Measurements from ENCODE around the gene SLC2A5.

Gene SLC2A5

DNA sequence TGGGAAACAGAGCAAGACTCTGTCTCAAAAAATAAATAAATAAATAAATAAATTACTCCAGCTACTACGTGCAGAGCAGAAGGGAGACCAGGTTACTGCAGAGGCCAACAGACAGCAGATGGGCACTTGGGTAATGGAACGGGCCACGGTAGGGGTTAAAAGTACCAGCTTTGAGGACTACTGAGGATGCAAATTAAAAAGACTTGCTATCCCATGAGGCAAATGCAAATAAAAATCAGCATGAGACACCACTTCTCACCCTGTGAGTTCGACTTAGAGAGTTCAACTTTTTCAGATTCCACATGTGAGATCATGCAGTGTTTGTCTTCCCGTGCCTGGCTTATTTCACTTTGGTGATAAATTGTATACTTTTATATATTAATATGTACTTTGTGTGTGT, 6.6 kb downstream of the SLC2A5 start:
- no peak for DNase-seq (ENCODE audit: low read depth in 2 of 2)

DNA sequence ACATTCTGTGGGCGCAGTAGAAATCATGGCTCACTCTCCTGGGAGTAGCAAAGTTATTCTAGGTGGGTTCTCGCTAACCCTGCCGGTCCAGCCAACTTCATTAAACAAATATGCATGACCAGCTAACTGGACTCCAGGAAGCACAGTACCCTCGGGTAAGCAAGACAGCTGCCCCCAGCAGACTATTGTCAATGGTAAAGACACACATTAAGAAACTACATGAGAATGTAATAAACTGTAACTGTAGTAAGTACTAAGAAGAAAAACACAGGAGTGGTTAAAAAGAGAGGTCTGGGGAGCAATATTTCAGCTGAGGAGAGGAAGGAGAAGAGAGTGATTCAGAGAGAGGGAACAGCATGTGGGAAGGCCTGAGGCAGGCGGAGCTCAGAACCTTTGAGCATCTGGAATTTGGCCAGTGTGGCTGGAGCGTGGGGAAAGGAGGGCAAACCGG, 7.4 kb downstream of the SLC2A5 start:
- no peak for DNase-seq (ENCODE audit: low read depth in 2 of 2)

DNA sequence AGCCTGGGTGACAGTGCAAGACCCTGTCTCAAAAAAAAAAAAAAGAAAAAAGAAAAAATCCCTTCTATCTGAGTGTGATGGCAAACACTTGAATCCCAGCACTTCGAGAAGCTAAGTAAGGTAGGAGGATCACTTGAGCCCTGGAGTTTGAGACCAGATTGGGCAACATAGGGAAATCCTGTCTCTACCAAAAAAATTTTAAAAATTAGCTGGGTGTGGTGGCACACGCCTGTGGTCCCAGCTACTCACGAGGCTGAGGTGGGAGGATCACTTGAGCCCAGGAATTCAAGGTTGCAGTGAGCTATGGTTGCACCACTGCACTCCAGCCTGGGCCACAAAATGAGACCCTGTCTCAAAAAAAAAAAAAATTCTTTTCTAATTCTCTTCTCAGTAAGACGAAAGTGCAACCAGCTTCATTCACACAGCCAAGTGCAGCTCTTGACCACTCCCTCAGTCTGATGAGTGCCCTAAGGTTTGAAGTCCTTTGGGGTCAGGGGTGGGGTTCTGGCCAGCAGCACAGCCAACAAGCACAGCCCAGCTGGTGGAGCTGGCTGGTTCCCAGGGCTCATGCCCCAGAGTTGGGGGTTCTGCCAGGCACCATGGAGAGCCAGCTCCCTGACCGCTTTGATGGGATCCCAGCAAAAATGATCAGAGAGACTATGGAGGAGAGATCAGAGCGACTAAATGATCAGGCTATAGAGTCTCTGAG, 8.0 kb downstream of the SLC2A5 start:
- no peak for DNase-seq (ENCODE audit: low read depth in 2 of 2)

DNA sequence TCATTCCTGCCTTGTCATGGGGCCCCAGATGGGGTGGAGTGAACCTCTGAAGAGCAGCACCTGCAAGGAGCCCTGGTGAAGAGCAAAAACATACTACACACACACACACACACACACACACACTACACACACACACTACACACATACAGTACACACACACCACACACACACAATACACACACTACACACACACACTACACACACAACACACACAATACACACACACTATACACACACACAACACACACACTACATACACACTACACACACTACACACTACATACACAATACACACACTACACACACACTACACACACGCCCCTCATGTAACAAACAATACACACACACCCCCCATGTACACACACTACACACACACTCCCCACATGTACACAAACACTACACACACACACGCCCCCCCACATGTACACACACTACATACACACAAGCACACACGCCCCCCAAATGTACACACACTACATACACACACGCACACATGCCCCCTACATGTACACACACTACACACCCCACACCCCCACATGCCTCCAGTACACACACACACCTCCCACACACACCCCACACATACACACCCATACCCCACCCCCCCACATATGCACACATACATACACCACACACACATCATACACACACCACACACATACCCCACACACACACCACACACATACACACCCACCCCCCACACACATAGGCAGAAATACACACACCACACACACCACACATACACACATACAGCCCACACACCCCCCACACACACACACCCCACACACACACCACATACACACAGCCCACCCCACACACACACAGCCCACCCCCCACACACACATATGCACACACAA, 9.3 kb downstream of the SLC2A5 start:
- DNase-seq (ENCODE audit: low read depth in 2 of 2): no peak

DNA sequence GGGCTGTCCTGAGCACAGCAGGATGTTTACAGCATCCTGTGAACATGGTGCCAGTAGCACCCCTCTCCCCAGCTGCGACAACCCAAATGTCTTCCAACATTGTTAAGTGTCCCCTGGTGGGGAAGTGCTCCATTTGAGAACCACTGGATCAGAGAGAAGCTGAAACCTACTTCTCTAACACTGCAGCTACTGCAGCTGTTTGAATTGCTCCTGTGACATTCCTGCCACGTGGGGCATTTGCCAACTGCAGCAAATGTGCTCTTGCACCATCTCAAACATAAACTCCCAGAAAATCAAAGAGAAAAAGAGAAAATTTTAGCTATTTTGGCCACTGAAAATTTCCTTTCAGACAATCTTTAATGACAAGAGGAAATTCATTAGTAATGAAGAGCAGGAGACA, 11.0 kb downstream of the SLC2A5 start:
- no peak for DNase-seq (ENCODE audit: low read depth in 2 of 2)

DNA sequence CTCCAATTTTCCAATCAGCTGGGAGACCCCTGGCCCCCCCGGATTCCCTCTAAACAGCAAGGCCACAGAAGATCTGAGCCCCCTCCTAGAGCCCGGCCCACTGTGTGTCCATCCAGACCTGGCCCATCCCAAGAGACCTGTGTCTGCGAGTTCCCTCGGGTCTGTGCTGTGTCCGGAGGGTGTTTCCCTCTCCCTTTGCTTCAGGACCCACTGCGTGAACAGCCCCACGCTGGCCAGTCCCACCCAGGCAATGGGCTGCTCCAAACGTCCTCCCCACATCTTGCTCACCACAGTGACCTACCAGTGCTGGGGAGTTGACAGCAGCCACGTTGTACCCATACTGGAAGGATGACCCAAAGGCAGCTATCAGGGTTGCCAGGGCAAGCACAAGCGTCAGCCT, 11.6 kb downstream of the SLC2A5 start:
- DNase-seq (ENCODE audit: low read depth in 2 of 2): no peak

DNA sequence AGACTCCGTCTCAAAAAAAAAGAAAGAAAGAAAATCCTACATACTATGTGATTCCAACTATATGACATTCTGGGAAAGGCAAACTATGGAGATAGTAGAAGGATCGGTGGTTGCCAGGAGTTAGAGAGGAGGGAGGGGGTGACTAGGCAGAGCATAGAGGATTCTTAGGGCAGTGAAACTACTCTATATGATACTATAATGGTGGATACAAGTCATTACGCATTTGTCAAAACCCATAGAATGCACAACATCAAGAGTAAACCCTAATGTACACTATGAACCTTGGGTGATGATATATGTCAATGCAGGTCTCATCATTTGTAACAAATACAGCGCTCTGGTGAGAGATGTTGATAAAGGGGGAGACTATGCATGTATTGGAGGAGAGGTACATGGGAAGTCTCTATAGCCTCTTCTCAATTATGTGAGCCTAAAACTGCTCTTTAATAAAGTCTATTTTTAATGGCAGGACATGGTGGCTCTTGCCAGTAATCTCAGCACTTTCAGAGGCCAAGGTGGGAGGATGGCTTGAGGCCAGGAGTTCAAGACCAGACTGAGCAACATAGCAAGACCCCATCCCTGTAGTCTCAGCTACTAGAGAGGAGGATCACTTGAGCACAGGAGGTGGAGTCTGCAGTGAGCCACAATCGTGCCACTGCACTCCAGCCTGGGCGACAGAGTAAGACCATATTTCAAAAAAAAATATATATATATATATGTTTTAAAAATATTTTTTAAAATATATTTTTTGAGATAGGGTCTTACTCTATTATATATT, 17.0 kb downstream of the SLC2A5 start:
- no peak for DNase-seq (ENCODE audit: low read depth in 2 of 2)

DNA sequence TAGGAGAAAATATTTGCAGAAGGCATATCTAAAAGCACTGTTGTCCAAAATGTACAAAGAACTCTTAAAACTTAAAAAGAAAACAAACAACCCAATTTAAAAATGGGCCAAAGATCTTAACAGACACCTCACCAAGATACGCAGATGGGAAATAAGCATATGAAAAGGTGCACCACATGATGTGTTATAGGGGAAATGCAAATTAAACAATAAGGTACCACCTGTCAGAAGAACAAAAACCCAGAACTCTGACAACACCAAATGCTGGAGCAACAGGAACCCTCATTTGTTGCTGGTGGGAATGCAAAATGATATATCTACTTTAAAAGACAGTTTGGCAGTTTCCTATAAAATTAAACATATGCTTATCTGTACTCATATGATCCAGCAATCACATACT, 18.1 kb downstream of the SLC2A5 start:
- DNase-seq (ENCODE audit: low read depth in 2 of 2): no peak

DNA sequence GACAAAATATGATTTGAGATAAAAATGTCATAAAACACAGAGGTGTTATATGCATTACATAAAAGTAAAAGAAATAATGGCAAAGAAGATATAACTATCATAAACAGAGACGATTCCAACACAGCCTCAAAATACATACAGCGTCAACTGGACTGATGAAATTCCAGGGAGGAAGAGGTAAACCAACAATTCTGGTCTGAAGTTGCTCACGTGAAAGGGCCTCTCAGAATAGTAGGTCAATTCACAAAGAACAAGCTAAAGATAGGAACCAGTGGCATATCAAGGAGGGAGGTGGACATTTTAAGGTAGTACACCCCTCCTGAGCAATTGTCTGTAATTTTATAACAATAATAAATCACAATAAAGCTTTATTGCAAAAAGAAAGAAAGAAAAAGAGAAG, 18.6 kb downstream of the SLC2A5 start:
- no peak for DNase-seq (ENCODE audit: low read depth in 2 of 2)

DNA sequence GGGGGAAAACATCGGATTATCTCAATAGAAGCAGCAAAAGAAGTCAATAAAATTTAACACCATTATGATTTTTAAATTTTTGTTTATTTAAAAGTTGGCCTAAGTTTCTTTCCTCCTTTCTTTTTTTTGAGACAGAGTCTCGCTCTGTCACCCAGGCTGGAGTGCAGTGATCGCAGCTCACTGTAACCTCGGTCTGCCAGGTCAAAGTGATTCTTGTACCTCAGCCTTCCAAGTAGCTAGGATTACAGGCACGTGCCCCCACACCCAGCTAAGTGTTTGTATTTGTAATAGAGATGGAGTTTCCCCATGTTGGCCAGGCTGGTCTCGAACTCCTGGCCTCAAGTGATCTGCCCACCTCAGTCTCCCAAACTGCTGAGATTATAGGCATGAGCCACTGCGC, 20.9 kb downstream of the SLC2A5 start:
- no peak for DNase-seq (ENCODE audit: low read depth in 2 of 2)

DNA sequence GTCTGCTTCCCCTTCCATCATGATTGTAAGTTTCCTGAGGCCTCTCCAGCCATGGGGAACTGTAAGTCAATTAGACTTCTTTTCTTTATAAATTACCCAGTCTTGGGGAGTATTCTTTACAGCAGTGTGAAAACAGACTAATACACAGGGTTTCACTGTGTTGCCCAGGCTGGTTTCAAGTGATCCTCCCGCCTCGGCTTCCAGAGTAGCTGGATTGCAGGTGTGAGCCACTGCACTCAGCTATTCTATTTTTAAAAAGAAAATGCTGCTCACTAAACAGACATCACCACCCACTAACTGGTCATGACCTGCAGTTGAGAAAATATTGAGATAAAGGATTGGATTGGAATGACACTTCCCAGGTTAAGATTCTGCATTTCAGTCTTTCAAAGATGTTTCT, 22.4 kb downstream of the SLC2A5 start:
- no peak for DNase-seq (ENCODE audit: low read depth in 2 of 2)

DNA sequence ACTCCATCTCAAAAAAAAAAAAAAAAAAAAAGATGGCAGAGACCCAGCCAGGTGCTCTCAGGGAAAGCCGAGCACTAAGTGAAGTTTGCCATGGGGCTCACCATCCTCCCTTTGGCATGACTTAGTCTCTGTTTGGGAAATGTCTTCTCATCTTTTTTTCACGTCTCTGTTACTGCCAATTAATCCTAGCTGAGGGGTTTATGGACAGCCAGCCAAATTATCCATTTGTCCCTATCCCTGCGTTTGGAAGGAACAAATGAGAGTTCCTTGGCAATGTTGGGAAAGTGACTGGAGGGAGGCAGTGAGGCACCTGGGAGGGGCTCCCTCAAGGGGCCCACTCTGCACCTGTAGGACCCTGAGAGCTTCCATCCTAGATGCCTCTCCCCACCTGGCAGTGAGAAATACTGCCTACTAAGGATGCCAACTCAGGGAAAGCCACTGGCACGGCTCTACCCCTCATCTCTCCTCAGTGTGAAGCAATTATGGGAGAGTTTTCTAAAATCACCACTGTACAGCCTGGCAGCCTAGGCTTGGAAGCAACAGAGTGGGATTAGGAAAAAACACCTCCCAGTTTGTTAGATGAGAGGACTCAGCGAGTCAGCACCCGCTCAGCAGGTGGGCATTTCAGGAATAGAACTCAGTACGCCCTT, 23.4 kb downstream of the SLC2A5 start:
- DNase-seq (ENCODE audit: low read depth in 2 of 2): no peak

DNA sequence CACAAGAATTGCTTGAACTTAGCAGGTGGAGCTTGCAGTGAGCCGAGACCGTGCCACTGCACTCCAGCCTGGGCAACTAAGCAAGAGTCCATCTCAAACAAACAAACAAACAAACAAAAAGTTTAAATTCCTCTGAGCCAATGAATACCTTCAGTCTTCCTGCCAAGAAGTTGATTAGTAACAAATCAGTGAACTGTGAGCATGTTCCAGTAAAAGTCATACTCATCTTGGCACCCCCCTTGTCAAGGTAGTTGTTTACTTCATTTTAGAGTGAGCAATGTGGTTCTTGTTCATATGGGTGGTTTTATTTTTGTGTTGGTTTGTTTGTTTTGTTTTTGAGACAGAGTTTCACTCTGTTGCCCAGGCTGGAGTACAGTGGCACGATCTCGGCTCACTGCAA, 25.2 kb downstream of the SLC2A5 start:
- no peak for DNase-seq (ENCODE audit: low read depth in 2 of 2)

DNA sequence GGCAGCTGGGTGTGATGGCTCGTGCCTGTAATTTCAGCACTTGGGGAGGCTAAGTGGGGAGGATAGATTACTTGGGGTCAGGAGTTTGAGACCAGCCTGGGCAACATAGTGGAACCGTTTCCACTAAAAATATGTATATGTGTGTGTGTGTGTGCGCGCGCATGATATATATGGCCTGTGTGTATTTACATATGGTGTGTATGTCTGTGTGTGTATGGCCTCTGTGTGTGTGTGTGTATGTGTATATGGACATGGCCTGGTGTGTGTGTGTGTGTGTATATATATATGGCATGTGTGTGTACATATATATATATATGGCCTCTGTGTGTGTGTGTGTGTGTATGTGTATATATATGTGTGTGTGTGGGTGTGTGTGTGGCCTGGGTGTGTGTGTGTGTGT, 27.2 kb downstream of the SLC2A5 start:
- DNase-seq (ENCODE audit: low read depth in 2 of 2): no peak

DNA sequence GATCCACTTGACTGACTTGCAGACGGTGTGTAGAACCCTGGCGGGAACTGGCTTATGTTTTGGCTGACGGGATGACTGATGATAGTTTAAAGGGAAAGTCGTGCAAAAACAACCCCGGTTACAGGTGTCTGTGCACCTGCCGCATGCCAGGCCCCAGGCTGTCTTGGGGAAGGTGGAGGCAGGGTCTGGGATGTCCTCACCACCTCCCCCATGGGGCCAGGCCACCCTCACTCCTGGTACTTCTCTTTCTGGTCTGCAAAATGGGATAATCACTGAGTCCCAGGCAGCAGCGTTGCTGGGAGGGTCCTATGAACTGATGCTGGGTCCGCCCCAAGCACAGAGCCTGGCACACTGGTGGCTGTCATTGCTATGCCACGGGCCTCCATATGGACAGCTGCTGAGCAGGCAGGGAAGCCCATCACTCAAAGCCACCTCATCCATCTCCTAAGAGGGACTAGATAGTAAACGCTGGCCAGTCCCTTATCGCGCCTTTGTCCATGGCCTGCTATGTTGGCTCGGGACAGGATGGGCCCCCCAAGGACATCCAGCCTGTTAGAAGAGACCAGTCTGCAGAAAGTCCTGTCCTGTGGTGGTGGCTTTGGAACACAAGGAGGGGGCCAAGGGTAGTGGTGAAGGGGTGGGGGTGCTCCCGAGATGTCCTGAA, 28.2 kb downstream of the SLC2A5 start:
- DNase-seq (ENCODE audit: low read depth in 2 of 2): no peak

DNA sequence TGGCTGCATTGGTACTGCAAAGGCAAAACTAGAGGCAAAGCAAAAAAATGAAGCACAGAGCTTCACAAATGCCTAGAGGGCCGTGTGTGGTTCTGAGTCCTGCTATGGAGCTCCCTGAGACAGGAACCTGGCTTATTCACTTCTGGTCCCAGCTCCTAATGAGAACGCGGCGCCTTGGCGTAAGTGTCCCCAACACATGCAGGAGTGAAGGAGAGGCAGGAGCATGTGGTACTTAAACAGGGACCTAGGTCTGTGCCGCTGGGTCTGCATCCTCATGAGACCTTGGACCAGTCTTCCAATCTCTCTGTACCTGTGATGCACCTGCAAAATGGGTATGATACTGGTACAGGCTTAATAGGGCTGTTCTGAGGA, 28.8 kb downstream of the SLC2A5 start:
- no peak for DNase-seq (ENCODE audit: low read depth in 2 of 2)

DNA sequence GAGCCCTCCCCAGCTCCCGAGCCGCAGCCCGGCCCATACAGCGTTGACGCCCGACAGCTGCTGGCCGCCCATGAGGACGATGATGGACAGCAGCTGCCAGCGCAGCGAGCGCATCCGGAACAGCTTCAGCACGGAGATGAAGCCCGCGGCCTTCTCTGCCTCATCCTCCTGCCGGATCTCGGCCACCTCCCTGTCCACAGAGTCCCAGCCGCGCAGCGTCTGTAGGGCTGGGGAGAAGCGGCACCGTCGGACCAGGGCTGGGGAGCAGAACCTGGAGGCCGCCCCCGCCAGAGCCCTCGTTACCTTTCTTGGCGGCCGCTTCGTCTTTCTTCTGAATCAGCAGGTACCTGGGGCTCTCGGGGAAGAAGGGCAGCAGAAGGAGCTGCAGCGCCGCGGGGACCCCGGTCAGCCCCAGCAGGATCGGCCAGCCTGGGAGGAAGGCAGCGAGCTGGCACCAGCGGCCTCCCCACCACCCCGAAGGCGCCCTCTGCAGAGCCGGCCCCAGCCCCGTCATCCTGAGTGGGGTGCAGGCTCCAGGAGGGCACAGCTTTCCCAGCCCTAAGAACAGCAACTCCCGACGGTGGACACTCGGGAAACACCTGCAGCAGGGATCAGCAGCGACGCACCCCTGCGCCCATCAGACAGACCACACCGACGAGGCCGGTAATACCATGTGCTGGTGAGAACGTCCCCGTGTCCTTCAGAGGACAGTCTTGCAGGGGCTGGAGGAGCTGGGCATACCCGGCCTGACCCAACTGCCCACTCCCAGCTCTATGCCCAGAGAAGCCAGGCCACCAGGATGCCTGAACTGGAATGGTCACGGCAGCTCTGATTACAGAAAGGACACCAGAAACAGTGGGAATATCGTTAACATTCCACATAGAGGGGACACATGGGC, 29.4 kb downstream of the SLC2A5 start:
- no peak for DNase-seq (ENCODE audit: low read depth in 2 of 2)

DNA sequence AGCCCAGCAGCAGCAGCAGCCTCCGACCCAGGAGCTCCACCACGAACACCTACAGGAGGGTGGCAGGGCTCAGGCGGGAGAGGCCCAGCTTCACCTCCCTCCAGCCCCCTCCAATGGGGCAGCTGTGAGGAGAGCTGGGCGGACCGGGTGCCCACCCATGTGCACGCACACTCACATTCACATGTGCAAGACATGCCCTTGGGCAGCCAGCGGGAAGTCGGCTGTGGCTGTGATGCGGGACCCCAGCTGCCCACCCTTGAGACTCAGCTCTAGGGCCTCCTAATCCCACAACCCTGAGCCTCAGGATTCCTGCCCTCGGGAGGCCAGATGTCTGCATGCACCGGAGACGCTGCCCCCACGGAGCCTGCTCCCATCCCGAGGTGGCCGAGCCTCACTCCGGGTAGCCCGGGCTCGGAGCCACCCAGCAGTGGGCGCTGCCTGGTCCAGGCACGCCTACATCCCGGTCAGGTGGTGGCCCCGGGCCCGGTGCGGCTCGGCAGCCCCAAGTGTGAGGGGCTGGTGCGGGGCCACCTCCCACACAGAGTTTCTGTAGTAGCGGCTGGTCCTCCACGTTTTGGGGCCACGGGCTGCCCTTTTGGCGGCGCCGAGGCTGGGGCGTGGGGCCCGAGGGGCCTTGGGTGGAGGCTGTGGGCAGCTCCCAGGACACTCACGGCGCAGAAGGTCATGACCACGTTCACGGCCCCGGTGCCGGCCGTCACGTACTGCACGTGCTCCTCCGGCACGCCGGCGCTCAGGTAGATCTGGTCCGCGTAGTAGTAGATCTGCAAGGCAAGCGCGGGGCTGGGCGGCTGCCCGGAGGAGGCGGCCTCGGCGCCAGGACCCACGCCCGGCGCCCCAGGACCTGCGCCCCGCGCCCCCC, 30.3 kb downstream of the SLC2A5 start:
- DNase-seq (ENCODE audit: low read depth in 2 of 2): no peak

DNA sequence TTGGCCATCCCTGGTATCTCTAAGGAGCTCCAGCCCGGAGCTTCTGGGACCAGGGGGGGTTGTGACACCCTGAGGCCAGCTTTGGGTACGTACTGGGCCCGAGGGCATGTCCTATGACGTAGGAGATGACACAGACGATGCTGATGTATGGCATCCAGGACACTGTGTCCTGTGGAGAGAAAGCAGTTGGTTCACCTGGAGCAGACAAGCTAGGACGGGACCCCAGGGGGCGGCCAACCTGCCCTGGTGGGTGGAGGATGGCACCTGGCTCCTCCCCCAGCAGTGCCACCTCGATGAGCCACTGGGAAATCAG, 31.1 kb downstream of the SLC2A5 start:
- no peak for DNase-seq (ENCODE audit: low read depth in 2 of 2)

All from stimulated activated CD4-positive, alpha-beta T cell treated with anti-CD3 and anti-CD28 coated beads, Interleukin-12 subunit alpha, Interleukin-12 subunit beta, amount 100 ng/mL, for 24 hours (primary cell).